SK-N-SH (cell line): ENCODE results near the gene SEPTIN10. TPM values are rescaled to one million over a fixed set of nuclear protein-coding genes. Genes with fewer than 3 reads are reported as not detected.

Experiments
- CTCF ChIA-PET: fragments of 300-600, 350-600 bp; formaldehyde crosslinking; extraction: SDS; loops from one replicate; lab custom pipeline; 2021; lab: Yijun Ruan, JAX
- POLR2A ChIA-PET: fragments of 350-600 bp; sonication (Branson Sonifier 250); formaldehyde crosslinking; extraction: SDS; loops from one replicate; lab custom pipeline; 2020; ENCODE audit warnings: antibody characterized with exemption, inconsistent platforms; lab: Yijun Ruan, JAX
- DNase-seq: peaks from one replicate; pipeline ENCODE4 v3.0.0; 2012
- H2AFZ ChIP-seq: fragments of 200-600 bp; sonication (generic); 2 replicates; pipeline ENCODE4 v1.8.1; 2016; ENCODE audit warnings: antibody characterized with exemption, mild to moderate bottlenecking, low read depth
- H3F3A ChIP-seq: fragments of 200-600 bp; sonication (generic); replicated peaks from 2 replicates; pipeline ENCODE3; 2016; ENCODE audit warnings: antibody characterized with exemption, mild to moderate bottlenecking; ENCODE audit not compliant: insufficient read depth
- H3K27ac ChIP-seq, 2 experiments: fragments of 200-500 bp in 1 of 2; fragments of 200-600 bp in 1 of 2; sonication (Bioruptor generic) in 1 of 2; sonication (generic), shearing (Covaris generic) in 1 of 2; 2 replicates each; pipeline versions ENCODE4 v1.5.1 to v1.6.1; 2014 to 2016; ENCODE audit warnings: low read depth in 2 of 2, inconsistent platforms in 1 of 2, low read length in 1 of 2, mild to moderate bottlenecking in 1 of 2, mixed read lengths in 1 of 2
- H3K27me3 ChIP-seq: fragments of 200-600 bp; sonication (generic), shearing (Covaris generic); 2 replicates; pipeline ENCODE4 v1.6.1; 2016; ENCODE audit warnings: mixed run types; ENCODE audit not compliant: insufficient read depth
- H3K36me3 ChIP-seq, 2 experiments: fragments of 200-500 bp in 1 of 2; fragments of 200-600 bp in 1 of 2; sonication (Bioruptor generic) in 1 of 2; sonication (generic) in 1 of 2; replicated peaks in 1 of 2; 2 replicates each; pipeline versions ENCODE3 to v1.5.1; 2014 to 2016; ENCODE audit warnings: low read length in 1 of 2, mild to moderate bottlenecking in 1 of 2; ENCODE audit not compliant: insufficient read depth in 2 of 2, control insufficient read depth in 1 of 2
- H3K4me1 ChIP-seq, 2 experiments: fragments of 200-500 bp in 1 of 2; fragments of 200-600 bp in 1 of 2; sonication (Bioruptor generic) in 1 of 2; sonication (generic), shearing (Covaris generic) in 1 of 2; 2 replicates each; pipeline versions ENCODE4 v1.5.1 to v1.6.1; 2014 to 2016; ENCODE audit warnings: low read depth in 1 of 2, low read length in 1 of 2, mixed run types in 1 of 2; ENCODE audit not compliant: insufficient read depth in 2 of 2, control insufficient read depth in 1 of 2
- H3K4me2 ChIP-seq: fragments of 200-600 bp; sonication (generic), shearing (Covaris generic); 2 replicates; pipeline ENCODE4 v1.6.1; 2017; ENCODE audit warnings: mixed run types
- H3K4me3 ChIP-seq, 2 experiments: fragments of 200-500 bp in 1 of 2; fragments of 200-600 bp in 1 of 2; sonication (Bioruptor generic) in 1 of 2; sonication (generic), shearing (Covaris generic) in 1 of 2; 2 replicates each; pipeline versions ENCODE4 v1.5.1 to v1.8.1; 2014 to 2016; ENCODE audit warnings: low read depth in 2 of 2, inconsistent platforms in 1 of 2, low read length in 1 of 2, mild to moderate bottlenecking in 1 of 2, mixed read lengths in 1 of 2, moderate library complexity in 1 of 2
- H3K79me2 ChIP-seq: fragments of 200-600 bp; sonication (generic); 2 replicates; pipeline ENCODE4 v1.8.1; 2017; ENCODE audit warnings: mild to moderate bottlenecking; ENCODE audit not compliant: insufficient read depth
- H3K9ac ChIP-seq: fragments of 200-600 bp; sonication (generic); 2 replicates; pipeline ENCODE4 v1.6.1; 2017; ENCODE audit warnings: mixed run types
- H3K9me2 ChIP-seq: fragments of 200-600 bp; sonication (generic); 2 replicates; pipeline ENCODE4 v1.6.1; 2017; ENCODE audit warnings: mixed run types
- H3K9me3 ChIP-seq: fragments of 200-600 bp; sonication (generic); 2 replicates; pipeline ENCODE4 v1.6.1; 2017; ENCODE audit warnings: mixed run types, mild to moderate bottlenecking, moderate library complexity
- H4K20me1 ChIP-seq: fragments of 200-600 bp; sonication (generic); 2 replicates; pipeline ENCODE4 v1.6.1; 2017; ENCODE audit warnings: mild to moderate bottlenecking, mixed run types; ENCODE audit not compliant: insufficient read depth
- CTCF ChIP-seq: fragments of 200-600 bp; sonication (generic); IDR thresholded peaks from 2 replicates; pipeline ENCODE4 v1.6.1; 2017; ENCODE audit warnings: antibody characterized with exemption, mild to moderate bottlenecking, moderate library complexity
- ELF1 ChIP-seq: IDR thresholded peaks from 2 replicates; pipeline ENCODE4 v1.4.0; 2012
- EP300 ChIP-seq, 2 experiments: IDR thresholded peaks; 2 replicates each; pipeline versions ENCODE4 v1.4.0 to v1.6.1; 2012; ENCODE audit warnings: borderline replicate concordance in 1 of 2, low read depth in 1 of 2, low read length in 1 of 2
- EZH2phosphoT487 ChIP-seq: fragments of 200-600 bp; sonication (generic); IDR thresholded peaks from 2 replicates; pipeline ENCODE4 v1.6.1; 2017; ENCODE audit warnings: low read depth, mixed run types, mild to moderate bottlenecking, antibody characterized with exemption, moderate library complexity, borderline replicate concordance
- FOSL2 ChIP-seq: IDR thresholded peaks from 2 replicates; pipeline ENCODE4 v1.4.0; 2012; ENCODE audit warnings: low read depth, mild to moderate bottlenecking, moderate library complexity, borderline replicate concordance
- JUND ChIP-seq: IDR thresholded peaks from 2 replicates; pipeline ENCODE4 v1.4.0; 2012
- MEF2A ChIP-seq: IDR thresholded peaks from 2 replicates; pipeline ENCODE4 v1.4.0; 2012; ENCODE audit warnings: low read depth, borderline replicate concordance
- MXI1 ChIP-seq: IDR thresholded peaks from 2 replicates; pipeline ENCODE4 v1.6.1; 2012; ENCODE audit warnings: mild to moderate bottlenecking, low read depth, low read length, improper control_type of control experiment
- NFIC ChIP-seq: IDR thresholded peaks from 2 replicates; pipeline ENCODE4 v1.4.0; 2012; ENCODE audit warnings: borderline replicate concordance
- PBX3 ChIP-seq: IDR thresholded peaks from 2 replicates; pipeline ENCODE4; 2012
- POLR2AphosphoS5 ChIP-seq: IDR thresholded peaks from 2 replicates; pipeline ENCODE4 v1.6.1; 2012; ENCODE audit warnings: low read depth, low read length
- RAD21 ChIP-seq: IDR thresholded peaks from 2 replicates; pipeline ENCODE4 v1.6.1; 2012; ENCODE audit warnings: mild to moderate bottlenecking, low read length
- RCOR1 ChIP-seq: fragments of 150-350 bp; IDR thresholded peaks from 2 replicates; pipeline ENCODE4 v1.6.1; 2017; ENCODE audit warnings: antibody characterized with exemption, low read length
- RFX5 ChIP-seq: IDR thresholded peaks from 2 replicates; pipeline ENCODE4 v1.6.1; 2012; ENCODE audit warnings: mild to moderate bottlenecking, improper control_type of control experiment, low read length
- SIN3A ChIP-seq: IDR thresholded peaks from 2 replicates; pipeline ENCODE4 v1.6.1; 2012; ENCODE audit warnings: low read depth, mild to moderate bottlenecking, low read length, moderate library complexity, borderline replicate concordance
- SMC3 ChIP-seq: IDR thresholded peaks from 2 replicates; pipeline ENCODE4 v1.6.1; 2012; ENCODE audit warnings: low read depth, low read length, improper control_type of control experiment
- WGBS: methylation state at CpG from one replicate; pipeline ENCODE4 v1.1.6; 2017; ENCODE audit warnings: low lambda C conversion rate; 5-methylcytosine and 5-hydroxymethylcytosine counted together
- polyA plus RNA-seq, 3 experiments: library from polyadenylated mRNA; depleted of rRNA; stranded (reverse); fragments of >200 nt; gene quantifications; 2 replicates each; pipeline ENCODE4 v1.2.3, GENCODE V29; 2012
- TF ChIP-seq, protein P1 (sequence below): IDR thresholded peaks from 2 replicates; pipeline ENCODE4 v1.4.0; 2012; ENCODE audit warnings: low read depth, borderline replicate concordance
- TF ChIP-seq, protein P2 (sequence below): IDR thresholded peaks from 2 replicates; pipeline ENCODE4 v1.4.0; 2012; ENCODE audit warnings: low read depth, borderline replicate concordance

Gene SEPTIN10
- polyA plus RNA-seq, 1 of the 3 experiments (the other 2 are of a cell fraction): 46.5 TPM

DNA sequence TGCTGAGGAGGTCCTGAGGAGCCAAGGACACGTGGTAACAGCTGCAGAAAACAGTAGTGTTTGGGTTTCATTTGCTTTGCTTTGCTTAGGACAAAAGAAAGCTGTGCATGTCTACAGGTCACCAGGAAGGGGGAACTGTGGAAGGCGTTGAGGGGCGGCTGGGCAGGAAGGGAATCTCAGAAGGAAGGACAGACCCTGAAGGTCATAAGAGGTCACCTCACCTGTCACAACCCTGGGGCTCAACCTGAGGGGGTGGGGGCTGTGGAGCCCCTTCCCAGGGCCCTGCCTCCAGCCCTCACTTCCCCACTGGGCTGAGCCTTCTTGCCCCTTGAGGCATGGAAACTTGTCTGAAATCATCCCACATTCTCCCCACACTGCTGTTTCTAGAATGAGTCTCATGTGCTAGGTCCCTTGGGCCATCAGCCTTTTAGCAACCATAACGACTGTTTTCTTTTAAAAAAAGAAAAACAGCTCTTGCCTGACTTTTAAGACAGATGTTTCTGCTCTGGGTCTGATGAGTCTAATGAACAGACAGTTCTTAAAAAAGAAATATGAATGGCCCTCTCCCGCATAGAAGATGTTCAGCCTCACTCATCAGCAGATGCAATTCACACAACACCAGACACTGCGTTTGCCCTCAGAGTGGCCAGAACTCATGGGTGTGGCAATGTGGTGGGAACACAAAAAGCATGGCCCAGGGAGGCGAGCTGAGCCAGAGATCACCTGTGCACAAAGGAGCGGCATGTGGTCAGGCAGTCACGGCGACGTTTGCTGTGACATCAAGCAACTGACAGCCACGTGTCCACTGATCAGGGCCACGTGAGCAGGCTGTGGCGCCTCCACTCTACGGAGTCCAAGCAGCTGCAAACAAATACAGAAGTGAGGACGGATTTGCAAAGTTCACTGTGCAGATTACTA is 84.0 kb downstream of the SEPTIN10 start:
- Histone ChIP-seq H3K4me3 (no peak overlapping the region), H3K27ac (no peak overlapping the region), H3K36me3 (no peaks in the 10 kb centered on the region), H3K79me2 (no peaks in the 10 kb centered on the region), H4K20me1 (no peaks in the 10 kb centered on the region), H3K4me2 (no peak overlapping the region), H3K27me3 (no peaks in the 10 kb centered on the region), H3K4me1 (peaks cover 0 to 10% of the 10 kb centered on the region in 2 experiments; a peak in 1 of 4 replicates), H3K9me3 (no peaks in the 10 kb centered on the region), H3K9me2 (no peaks in the 10 kb centered on the region), H2AFZ (no peak overlapping the region), H3F3A (no peaks in the 10 kb centered on the region), H3K9ac (no peak overlapping the region)
- ChIA-PET CTCF (interaction anchor here (0.6 to 12.4 kb wide), 4 partner anchors 16 to 385 kb away, joined by 3 to 89 read pairs (median 8); no protein-coding TSS in a partner anchor), POLR2A (no interaction called here)
- no peak for DNase-seq
- WGBS: 83% methylated on average over 16 of the region's 16 CpGs
- TF ChIP-seq JUND (no peak), PBX3 (no peak), FOSL2 (no peak), SMC3 (no peak), POLR2AphosphoS5 (no peak), RFX5 (no peak), CTCF (no peak), RAD21 (no peak), NFIC (no peak), RCOR1 (no peak), EP300 (IDR thresholded peaks at IDR 0.05; ENCODE audit: borderline replicate concordance in 1 of 2, low read depth in 1 of 2, low read length in 1 of 2) (no peak), EZH2phosphoT487 (no peak), MXI1 (no peak), ELF1 (no peak), SIN3A (no peak), MEF2A (no peak)
- TF ChIP-seq, protein P1, sequence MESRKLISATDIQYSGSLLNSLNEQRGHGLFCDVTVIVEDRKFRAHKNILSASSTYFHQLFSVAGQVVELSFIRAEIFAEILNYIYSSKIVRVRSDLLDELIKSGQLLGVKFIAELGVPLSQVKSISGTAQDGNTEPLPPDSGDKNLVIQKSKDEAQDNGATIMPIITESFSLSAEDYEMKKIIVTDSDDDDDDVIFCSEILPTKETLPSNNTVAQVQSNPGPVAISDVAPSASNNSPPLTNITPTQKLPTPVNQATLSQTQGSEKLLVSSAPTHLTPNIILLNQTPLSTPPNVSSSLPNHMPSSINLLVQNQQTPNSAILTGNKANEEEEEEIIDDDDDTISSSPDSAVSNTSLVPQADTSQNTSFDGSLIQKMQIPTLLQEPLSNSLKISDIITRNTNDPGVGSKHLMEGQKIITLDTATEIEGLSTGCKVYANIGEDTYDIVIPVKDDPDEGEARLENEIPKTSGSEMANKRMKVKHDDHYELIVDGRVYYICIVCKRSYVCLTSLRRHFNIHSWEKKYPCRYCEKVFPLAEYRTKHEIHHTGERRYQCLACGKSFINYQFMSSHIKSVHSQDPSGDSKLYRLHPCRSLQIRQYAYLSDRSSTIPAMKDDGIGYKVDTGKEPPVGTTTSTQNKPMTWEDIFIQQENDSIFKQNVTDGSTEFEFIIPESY: no peak
- TF ChIP-seq, protein P2, sequence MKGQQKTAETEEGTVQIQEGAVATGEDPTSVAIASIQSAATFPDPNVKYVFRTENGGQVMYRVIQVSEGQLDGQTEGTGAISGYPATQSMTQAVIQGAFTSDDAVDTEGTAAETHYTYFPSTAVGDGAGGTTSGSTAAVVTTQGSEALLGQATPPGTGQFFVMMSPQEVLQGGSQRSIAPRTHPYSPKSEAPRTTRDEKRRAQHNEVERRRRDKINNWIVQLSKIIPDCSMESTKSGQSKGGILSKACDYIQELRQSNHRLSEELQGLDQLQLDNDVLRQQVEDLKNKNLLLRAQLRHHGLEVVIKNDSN: no peak
